ENCODE data around the gene C7orf33.
"Not testable (repeated sequence)": the region's sequence is repeated elsewhere in the genome, so short reads cannot be mapped to it uniquely, and the experiment has no call there.

C7orf33 gene

DNA sequence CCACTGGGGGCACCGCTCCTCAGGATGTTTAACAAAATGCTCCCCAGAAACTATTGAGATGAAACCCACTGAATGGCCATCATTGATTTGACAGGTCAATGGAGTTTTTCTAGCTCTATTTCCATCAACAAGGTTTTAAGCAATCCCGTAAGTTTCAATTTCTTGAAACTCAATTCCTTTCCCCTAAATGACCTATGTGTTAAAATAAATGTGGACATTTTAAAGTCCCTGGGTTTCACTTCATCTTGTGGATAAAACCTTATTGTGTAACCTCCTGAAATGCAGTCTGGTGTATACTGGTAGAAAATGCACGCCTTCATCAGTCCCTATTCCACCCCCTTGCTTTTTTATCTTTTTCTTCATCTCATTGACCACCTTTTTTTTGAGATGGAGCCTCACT is 8.9 kb upstream of the C7orf33 start:
- no peak for DNase-seq

- DNase-seq, result no peak
Observed at GRCh38 chr7:148584154-148584827, 6.3 kb upstream of the C7orf33 start.

DNA sequence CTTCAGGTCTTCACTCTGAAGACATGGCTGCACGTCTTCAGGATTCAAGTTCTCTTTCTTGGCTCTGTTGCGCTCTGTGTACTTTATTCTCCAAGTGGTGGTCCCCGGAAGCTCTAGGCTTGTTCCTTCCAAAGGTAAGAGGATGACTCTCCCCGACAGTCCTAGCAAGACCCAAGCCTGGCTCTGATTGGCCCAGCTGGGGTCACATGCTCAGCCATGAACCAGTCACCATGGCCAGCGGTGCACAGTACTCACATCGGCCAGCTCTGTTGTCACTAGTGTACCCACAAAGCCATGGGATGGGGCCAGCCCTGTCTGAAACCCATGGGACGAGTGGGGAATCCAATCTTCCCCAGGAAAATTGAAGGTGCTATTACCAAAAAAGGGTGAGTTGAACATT is 5.2 kb upstream of the C7orf33 start:
- no peak for DNase-seq

GRCh38 chr7:148587076-148587475 is 3.5 kb upstream of the C7orf33 start:
- DNase-seq, result no peak

GRCh38 chr7:148588168-148588567 is 2.4 kb upstream of the C7orf33 start:
- no peak for DNase-seq

- no peak for DNase-seq
Observed at GRCh38 chr7:148588670-148589131, 1.9 kb upstream of the C7orf33 start.

DNA sequence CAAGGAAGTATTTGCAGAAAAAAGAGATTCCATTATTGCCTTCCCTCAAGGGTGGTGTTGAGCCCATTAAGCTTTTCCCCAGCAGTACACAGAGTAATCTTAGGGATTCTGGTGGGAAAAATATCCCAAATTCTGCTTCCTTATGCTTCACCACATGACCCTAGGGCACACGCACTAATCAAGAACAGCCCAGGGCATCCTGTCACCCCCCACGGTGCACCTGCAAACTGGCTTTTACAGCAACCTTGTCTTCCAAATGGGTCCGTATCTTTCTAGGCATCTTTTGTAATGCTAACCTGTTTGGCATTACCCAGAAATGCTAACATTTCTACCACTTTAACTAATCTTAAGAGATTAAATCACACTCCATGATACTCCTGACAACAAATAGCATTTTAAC is 926 bp upstream of the C7orf33 start:
- DNase-seq, result no peak

DNA sequence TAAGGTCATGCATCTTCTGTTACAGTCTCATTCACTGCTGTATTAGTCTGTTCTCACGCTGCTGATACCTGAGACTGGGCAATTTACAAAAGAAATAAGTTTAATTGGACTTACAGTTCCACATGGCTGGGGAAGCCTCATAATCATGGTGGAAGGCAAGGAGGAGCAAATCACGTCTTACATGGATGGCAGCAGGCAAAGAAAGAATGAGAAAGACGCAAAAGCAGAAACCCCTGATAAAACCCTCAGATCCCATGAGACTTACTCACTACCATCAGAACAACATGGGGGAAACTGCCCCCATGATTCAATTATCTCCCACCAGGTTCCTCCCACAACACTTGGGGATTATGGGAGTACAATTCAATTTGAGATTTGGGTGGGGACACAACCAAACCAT is 5.8 kb downstream of the C7orf33 start:
- not testable (repeated sequence) for DNase-seq

GRCh38 chr7:148598351-148598750 is 7.8 kb downstream of the C7orf33 start:
- DNase-seq, result no peak

DNA sequence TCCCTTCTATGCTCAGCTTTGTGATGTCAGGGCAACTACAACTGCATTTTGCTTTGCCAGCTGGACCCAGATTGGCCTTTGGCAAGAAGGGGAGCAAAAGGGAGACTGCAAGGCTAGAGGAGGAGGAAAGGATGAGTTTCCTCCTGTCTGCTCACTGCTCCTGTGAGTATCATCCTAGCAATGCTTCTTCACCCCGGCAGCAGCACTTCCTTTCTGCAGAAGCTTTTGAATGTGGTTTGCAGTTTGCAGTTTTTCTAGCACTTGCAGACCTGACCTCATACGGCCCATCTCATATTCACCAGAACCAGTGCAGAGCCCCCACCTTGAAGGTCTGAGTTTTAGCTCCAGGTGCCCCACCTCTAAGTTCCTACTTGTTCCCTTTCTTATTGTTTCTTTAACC is 14.8 kb downstream of the C7orf33 start:
- DNase-seq, result no peak

GRCh38 chr7:148607151-148607661 is 16.6 kb downstream of the C7orf33 start:
- DNase-seq, result no peak

DNA sequence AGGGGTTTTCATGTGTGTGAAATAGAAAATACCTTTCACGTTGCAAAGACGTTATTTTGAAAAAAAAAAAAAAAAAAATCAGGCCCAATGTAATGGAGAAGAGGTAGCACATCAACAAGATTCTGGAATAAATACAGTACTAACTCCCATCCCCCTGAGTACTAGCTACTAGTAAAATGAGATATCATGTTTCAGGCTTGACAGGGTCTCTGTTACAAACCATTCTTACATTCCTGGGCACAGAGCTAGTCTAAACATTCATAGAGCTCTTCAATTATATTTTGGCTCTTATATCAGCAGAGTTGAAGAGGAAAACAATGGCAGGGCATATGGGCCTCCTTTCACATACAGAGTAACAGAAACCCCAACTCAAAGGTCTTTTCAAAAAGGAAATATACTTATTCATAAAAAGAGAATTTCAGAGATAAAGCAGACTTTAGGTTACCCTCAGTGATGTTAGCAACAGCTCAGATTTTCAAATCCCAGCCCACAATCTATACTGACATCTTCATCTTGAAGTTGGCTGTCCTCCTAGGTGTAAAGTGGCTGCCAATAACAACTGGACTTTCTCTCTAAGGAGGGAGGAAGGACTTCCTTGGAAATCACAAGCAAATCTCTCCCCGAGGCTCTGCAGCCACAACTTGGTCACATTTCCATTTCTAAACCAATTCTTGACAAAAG is 18.6 kb downstream of the C7orf33 start:
- no peak for DNase-seq

DNA sequence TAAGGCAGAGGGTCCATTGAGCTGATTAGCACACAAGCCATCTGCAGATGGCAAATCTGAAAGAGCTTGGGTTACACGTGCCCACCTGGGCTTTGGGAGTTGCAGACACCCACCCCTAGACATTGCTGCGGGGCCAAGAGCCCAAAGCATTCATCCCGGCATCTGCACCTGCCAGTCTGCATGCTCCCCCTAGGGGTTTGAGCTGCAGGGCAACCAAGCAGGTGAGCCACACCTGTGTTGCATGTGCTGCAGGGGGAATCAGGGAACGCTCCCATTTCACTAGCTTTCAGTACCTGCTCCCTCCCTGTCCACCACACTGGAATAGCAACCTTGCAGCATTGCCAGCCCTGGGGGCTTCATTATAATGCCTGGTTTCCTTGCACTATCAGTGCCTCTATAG is 21.1 kb downstream of the C7orf33 start:
- no peak for DNase-seq

DNA sequence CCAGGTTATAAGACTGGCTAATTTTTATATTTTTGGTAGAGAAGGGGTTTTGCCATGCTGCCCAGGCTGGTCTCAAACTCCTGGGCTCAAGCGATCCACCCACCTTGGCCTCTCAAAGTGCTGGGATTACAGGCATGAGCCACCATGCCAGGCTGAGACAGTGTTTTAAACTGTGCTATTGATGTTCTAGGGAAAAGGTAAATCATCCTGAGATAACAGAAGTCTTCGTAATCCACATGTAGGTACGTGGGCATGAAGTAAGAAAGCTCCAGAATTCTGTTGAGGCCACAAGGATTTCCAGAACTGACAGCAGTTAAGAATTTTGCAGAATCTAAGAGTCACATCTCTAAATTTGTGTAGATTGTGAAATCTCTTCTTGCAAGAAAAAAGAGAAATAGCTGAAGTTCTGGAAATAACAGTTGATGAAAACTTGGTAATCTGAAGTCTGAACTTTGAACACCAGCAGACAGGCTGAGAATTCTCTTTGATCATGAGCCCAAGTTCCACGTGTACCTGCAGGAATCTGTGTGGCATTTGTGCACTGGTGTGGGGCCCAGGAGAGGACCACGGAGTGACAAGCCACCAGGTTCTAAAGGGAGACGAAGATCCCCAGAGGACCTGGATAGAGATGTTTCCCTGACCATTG is 24.6 kb downstream of the C7orf33 start:
- DNase-seq, result no peak

GRCh38 chr7:148620749-148621359 is 30.3 kb downstream of the C7orf33 start:
- DNase-seq, result no peak

GRCh38 chr7:148621563-148621962 is 31.0 kb downstream of the C7orf33 start:
- no peak for DNase-seq

GRCh38 chr7:148622887-148623585 is 32.5 kb downstream of the C7orf33 start:
- no peak for DNase-seq

GRCh38 chr7:148623586-148624282 is 33.2 kb downstream of the C7orf33 start:
- DNase-seq, result peak; percentile 34

DNA sequence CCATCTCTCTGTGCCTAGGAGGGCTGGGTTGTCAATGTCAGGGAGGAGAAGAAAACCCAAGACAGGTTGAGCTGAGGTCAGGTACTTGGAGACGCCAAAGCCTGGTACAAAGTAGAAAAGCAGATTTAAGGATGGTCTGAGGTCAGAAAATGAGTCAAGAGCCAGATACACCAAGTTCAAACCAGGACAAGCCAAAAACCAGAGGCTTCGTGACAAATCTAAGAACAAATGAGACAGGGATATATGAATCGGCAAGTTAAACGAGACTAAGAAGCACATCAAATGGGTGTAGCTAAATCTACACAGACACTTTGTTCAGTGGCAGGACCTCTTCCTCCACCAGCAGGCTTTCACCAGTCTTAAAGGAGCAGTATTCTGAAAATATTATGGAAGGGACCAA is 34.2 kb downstream of the C7orf33 start:
- DNase-seq, result no peak

DNA sequence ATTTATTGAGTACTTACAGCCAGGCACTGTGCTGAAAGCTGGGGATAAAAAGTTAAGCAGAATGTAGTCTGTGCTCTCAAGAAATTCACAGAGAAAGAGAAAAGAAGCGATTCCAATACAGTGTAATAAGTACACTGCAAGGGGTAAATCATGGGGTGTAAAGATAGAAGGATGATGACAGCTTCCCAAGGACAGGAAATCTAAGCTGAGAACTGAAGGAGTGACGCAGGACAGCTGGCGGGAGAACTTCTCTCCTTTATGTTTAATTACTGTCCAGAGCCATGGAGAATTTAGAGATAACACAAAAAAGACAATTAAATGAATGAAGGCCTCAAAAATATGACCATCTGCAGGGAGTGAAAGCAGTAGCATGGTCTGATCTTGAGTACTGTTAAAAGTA is 34.8 kb downstream of the C7orf33 start:
- no peak for DNase-seq

GRCh38 chr7:148626828-148627227 is 36.3 kb downstream of the C7orf33 start:
- DNase-seq, result no peak

- no peak for DNase-seq
Observed at GRCh38 chr7:148628011-148628410, 37.4 kb downstream of the C7orf33 start.

Measured in HCEC 1CT (cell line).